DMS153 (cell line): ENCODE measurements around the gene ELP1.
"Not testable (repeated sequence)": the region's sequence is repeated elsewhere in the genome, so short reads cannot be mapped to it uniquely, and the experiment has no call there.

ENCODE experiments used
- DNase-seq: peaks from one replicate; lab custom pipeline; 2025; lab: John Stamatoyannopoulos, UW

Gene ELP1

GRCh38 chr9:108854094-108854493 is 79.8 kb downstream of the ELP1 start:
- DNase-seq = no peak

GRCh38 chr9:108852079-108852478 is 81.8 kb downstream of the ELP1 start:
- no peak for DNase-seq

DNA sequence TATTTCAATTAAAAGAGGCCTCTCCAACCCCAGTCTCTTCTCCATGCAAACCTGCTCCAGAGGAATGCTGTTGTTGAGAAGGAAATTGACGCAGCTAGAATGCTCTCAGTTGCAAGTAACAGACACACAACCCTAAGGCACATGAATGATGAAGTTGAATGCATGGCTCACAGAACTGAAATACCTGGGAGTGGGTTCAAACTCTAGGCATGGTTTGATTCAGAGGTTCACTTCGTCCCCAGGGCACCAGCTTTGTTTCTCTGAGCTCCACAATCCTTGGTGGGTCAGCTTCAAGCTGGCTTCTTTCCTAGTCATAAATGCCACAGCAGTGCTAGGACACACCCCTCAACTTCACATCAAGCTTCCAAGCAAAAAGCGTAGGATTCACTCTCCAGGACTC is 82.8 kb downstream of the ELP1 start:
- no peak for DNase-seq

DNA sequence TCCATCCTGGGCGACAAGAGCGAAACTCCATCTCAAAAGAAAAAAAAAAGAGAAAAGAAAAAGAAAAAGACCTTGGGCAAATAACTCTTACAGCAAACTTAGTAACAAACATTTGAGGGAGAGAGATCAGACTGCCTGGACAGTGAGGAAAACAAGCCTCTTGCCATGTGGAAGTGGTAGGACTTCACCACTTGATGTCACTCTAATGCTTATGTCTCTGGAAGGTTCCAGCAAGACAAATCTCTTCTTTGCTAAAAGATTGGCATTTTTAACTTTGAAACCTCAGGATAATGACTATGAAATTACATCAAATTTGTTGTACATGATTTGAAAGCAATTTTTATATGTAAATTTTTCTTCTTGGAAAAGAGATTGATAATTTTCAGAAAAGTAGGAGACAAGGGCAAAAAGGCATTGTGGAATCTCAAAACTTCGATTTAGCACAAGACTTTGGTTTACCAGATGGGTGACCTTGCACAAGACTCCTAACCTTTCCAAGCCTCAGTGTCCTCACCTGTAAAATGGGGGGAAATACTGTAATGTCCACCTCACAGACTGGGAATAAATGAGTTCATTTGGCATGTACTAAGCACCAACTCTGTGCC is 83.5 kb downstream of the ELP1 start:
- peak; percentile 15 for DNase-seq

- DNase-seq = not testable (repeated sequence)
Measured at GRCh38 chr9:108848296-108848695, 85.6 kb downstream of the ELP1 start.

DNA sequence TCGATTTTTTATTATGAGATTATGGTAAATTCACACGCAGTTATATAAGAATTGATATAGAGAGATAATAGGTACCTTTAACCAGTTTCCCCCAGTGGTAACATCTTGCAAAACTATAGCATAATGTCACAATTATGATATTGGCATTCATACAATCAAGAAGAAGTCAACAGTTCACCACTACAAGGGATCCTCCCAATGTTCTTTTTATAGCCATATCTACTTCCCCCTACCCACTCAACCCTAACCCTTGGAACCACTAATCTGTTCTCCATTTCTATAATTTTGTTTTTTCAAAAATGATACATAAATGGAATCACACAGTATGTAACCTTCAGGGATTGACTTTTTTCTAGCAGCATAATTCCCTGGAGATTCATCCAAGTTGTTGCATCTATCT is 88.0 kb downstream of the ELP1 start:
- DNase-seq = no peak

GRCh38 chr9:108845507-108845906 is 88.4 kb downstream of the ELP1 start:
- DNase-seq = no peak

DNA sequence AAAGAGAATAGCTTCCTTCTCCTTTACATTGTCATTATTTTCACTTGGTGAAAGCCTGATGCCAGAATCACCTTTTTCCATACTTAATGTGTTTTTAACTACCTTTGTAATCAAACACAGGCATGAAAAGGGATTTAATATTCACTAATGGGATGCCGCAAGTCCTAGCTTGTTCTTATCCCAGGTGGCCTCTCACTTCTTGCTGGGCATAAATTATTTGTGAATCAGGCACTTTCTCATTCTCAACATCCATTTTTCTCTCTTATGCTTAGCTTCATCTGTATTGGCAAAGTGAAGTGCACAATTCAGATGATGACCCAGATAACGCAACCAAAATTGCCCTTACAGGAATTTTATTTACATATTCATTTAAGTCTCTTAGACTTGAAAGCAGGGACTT is 89.1 kb downstream of the ELP1 start:
- peak; percentile 82 for DNase-seq

DNA sequence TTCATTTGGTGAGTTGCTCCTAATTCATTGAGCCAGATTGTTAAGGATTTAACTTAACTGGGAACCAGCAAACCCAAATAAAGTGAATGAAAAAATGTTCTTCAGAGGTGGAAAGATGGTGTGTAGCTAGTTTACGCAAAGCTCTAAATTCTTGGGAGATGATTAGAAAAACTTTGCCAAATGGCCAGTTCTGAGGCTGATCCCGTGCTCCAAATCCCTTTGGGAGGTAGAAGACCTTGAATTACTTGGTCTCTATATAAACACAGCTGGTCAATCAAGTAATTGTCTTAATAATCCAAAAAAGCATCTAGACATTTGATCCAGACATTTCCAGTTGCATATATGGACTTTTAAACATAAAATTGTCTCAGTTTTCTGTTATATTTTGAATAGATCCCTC is 89.5 kb downstream of the ELP1 start:
- DNase-seq = no peak

DNA sequence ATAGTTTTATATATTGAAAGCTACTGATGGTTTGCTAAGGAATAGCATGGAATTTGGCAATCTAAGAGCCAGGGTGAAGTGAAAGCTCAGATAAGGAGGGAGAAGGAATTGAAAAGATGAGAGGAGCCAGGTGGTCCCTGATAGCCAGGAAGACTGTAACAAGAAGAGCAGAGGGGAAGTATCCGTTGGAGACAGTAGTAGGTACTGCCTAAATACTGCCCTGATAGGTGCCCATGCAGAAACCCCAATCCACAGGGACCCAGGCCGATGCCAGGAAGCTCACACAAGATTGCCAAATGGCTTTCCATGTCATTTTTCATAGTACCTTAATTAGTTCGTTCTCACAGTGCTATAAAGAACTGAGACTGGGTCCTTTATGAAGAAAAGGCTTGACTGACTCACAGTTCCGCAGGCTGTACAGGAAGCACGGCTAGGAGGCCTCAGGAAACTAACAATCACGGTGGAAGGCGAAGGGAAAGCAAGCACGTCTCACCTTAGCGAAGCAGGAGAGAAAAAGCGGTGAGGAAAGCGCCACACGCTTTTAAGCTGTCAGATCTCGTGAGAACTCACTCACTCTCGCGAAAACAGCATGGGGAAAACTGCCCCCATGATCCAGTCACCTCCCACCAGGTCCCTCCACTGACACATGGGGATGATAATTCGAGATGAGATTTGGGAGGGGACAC is 91.2 kb downstream of the ELP1 start:
- DNase-seq = no peak

DNA sequence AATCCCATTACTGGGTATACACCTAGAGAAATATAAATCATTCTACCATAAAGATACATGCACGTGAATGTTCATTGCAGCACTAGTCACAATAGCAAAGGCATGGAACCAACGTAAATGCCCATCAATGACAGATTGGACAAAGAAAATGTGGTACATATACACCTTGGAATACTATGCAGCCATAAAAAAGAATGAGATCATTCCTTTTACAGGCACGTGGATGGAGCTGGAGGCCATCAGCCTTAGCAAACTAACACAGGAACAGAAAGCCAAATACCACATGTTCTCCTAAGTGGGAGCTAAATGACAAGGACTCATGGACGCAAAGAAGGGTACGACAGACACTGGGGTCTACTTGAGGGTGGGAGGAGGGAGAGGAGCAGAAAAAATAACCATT is 94.4 kb downstream of the ELP1 start:
- not testable (repeated sequence) for DNase-seq

GRCh38 chr9:108838017-108838416 is 95.9 kb downstream of the ELP1 start:
- no peak for DNase-seq

- no peak for DNase-seq
Measured at GRCh38 chr9:108837530-108837929, 96.4 kb downstream of the ELP1 start.

GRCh38 chr9:108836781-108837180 is 97.1 kb downstream of the ELP1 start:
- no peak for DNase-seq

DNA sequence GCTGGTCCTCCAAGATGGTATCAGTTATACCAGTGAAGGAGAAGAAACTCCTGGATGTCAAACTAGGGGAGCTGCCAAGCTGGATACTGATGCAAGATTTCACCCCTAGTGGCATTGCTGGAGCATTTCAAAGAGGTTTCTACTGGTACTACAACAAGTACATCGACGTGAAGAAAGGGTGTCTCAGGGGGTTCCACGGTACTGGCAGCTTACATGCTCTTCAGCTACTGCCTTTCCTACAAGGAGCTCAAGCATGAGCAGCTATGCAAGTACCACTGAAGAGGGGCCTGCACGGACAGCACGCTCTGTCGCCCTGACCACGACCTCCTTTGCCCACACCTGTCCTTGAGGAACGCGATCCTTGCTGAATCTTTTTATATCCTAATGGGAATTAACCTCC is 97.6 kb downstream of the ELP1 start:
- DNase-seq = no peak

- no peak for DNase-seq
Measured at GRCh38 chr9:108835831-108836230, 98.1 kb downstream of the ELP1 start.

GRCh38 chr9:108834959-108835665 is 98.8 kb downstream of the ELP1 start:
- no peak for DNase-seq

DNA sequence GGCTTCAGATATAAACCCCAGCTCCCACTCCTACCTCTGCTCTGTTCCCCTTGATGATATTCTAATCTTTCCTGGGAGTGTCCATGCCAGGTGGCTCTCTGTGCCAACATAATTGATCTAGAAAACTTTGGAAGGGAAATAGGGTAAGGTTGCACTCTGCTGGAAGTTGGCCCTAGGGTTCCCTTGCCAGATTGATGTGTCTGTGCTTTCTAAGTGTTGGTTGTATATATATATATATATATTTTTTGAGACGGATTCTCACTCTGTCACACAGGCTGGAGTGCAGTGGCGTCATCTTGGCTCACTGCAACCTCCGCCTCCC is 101.8 kb downstream of the ELP1 start:
- DNase-seq = no peak

GRCh38 chr9:108831496-108832178 is 102.3 kb downstream of the ELP1 start:
- no peak for DNase-seq

DNA sequence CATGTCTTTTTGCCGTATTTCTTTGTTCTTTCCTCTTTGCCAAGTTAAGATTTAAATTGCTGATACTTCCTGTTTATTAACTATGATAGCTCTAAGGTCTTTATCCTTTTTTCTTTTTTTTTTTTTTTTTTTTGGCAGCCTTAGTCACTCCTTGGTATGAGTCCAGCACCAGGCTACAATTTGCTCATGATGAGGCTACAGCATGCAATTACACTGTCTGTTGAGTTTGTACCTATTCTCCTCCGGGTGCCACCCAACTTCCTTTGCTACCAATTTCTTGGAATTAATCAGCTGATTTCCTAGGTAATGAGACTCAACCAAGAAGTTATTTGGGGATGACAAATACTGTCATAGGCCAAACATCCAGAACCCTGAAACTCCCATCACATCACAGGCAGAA is 103.7 kb downstream of the ELP1 start:
- no peak for DNase-seq

DNA sequence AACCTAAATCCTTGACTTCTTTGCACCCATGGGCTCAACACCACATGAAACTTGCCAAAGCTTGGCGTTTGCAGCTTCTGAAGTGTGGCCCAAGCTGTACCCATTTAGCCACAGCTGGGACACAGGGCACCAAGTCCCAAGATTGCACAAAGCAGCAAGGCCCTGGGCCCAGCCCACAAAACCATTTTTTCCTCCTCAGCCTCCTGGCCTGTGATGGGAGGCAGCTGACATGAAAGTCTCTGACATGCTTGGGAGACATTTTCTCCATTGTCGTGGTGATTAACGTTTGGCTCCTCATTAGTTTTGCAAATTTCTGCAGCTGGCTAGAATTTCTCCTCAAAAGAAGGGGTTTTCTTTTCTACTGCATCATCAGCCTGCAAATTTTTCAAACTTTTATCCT is 110.1 kb downstream of the ELP1 start:
- no peak for DNase-seq
